ENCODE measurements around the gene ZC3H10. TPM values are rescaled to one million over a fixed set of nuclear protein-coding genes. Genes with fewer than 3 reads are reported as not detected.
A peak's percentile ranks its signal among the peaks of the same experiment; 100 is the strongest.

Gene ZC3H10
- polyA plus RNA-seq, 4 donors, result 6.5 to 7.4 (median 7.2) TPM

DNA sequence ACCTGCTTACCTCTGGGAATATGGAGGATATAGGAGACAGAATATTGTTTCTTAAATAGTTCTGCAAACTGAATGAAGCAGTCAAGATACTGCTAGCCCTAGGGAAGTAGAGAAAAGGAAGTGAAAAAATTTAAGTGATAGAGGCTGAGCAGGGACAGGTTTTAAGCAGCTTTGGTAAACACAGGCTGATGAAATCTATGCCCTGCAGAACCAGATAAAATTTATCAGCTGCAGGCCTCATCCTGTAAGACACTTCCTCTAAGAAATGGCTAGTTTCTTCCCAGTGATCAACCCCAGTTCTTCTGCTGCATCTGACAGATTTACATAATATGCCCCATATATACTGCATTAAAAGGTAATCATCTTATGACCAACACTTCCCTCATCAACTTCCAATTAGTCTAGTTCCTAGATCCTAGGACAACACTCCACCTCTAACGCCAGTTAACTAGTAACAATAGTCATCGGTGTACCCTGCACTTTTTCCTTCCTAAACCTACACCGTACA lies 8.7 kb downstream of the ZC3H10 start:
- DNase-seq (ENCODE audit: low read depth in 4 of 4, low spot score in 3 of 4), result no peak

DNA sequence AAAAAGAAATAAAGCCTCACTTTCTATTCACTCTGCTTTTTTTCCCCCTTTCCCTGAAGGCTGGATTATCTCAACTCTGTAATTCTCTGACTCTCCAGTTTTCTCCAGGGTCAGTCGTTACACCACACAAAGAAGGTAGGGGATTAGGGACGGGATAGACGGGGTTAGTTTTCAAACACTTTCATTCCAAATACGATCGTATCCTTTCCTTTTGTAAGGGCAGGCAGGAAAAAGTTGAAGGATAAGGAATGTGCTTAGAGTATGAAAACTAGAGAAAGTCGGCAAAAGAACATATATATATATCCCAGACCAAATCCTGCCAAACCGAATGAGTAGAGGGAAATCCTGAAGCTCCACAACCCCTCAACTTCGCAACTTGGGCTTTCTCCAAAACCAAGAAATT lies 9.4 kb downstream of the ZC3H10 start:
- DNase-seq (ENCODE audit: low read depth in 4 of 4, low spot score in 3 of 4), result no peak

DNA sequence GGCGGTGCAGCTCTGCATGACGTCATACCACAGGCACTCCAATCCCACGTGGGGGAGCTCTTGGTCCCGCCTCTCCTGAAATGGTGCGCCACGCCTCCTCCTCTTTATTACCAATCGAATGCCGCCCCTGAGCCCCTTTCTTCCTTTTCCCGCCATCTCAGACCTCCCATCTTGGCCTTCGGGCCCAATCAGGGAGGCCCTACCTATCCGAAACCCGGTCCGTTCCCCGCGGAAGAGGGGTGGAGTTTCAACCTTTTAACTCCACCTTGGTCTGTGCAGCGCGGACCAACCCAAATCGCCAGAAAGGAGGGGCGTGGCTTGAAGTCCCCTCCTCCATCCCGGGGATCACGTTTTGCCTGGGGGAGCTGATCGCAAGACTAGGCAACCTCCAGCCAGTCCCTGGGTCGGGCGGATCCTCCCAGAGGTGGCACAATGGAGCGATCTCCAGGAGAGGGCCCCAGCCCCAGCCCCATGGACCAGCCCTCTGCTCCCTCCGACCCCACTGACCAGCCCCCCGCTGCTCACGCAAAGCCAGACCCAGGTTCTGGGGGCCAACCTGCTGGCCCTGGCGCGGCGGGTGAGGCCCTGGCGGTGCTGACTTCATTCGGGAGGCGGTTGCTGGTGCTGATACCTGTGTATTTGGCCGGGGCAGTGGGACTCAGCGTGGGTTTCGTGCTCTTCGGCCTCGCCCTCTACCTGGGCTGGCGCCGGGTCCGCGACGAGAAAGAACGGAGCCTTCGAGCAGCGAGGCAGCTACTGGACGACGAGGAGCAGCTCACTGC lies 10.0 kb downstream of the ZC3H10 start, which contains the start of gene ESYT1:
Gene ESYT1, plus strand, starts transcription at position 380 of the 782 bp plus-strand sequence. Its CDS starts 53 bp downstream, at position 433.
- peak; percentile 96 to 100 (median 99) for DNase-seq (ENCODE audit: low read depth in 4 of 4, low spot score in 3 of 4)

DNA sequence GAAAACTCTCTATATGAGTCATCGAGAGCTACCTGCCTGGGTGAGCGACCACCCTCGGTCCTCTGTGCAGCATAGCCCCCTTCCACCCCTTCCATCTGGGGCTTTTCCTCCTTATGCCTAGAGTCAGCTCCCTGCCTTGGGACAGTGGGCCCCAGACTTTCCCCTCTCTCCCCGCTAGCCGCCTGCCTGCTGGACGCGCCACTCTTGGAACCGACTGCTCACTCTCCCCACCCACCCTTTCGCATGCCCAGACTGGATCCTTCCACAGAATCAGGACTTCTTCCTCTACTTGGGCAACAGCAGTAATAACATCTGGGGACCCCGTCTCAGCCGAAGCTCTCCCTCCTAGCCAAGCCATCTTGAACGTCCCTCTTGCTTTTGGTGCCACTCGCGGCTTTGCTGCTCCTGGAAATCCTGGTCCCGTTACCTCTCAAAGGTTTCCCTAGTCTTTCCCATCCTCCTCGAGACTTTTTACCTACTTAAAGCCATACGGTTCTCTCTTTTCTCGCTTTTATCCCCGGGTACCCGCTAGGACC lies 10.7 kb downstream of the ZC3H10 start:
- no peak for DNase-seq (ENCODE audit: low read depth in 4 of 4, low spot score in 3 of 4)

DNA sequence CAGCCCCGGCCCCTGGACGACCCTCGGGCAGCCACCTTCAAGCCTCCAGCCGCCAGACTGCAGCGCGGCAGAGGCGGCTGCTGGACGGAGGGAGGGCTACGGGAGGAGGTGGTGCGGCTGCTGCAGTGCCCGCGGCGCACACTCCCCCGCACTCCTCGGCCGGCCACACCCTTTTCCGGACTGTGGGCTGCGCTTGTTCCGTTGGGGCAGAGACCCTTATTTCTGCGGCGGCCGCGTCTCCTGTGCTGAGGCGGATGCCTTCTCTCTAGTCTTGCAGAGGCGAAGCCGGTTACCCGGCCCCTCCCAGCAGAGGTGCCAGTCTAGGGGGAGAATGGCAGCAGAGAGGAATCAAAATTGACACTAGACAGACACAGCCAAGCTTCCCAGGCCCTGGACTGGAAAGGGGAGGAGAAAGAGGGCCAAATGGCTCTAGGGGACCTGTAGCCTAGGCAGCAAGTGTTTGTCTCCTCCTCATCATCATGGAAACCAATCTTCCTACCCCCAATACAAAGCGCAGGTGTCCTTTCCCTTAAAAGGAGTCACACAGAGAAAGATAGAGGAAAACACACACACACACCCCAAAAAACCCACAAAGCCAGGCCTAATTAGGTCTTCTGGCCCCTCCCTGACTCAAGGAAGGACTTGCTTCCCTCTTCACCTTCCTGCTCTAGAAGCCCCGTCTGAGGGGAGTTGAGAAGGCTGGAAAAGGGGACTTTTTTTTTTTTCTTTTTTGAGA lies 11.3 kb downstream of the ZC3H10 start:
- DNase-seq (ENCODE audit: low read depth in 4 of 4, low spot score in 3 of 4), result peak in 1 of 4 donors; percentile 28

DNA sequence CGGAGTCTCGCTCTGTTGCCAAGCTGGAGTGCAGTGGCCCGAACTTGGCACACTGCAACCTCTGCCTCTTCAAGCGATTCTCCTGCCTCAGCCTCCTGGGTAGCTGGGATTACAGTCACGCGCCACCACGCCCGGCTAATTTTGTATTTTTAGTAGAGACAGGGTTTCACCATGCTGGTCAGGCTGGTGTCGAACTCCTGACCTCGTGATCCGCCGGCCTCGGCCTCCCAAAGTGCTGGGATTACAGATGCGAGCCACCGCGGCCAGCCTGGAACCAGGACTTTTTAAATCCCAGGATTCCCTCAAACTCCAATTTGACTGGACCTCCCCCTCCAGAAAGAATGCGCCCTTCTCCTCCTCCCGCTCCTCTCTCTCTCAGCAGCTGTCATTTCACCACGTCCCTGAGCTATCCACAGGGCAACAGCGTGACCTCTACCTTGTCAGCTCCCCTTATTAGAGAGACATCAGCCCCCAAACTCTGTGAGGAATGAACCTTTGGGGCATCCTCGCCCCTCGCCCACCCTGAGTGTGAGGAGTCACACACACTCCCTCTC lies 12.0 kb downstream of the ZC3H10 start:
- no peak for DNase-seq (ENCODE audit: low read depth in 4 of 4, low spot score in 3 of 4)

DNA sequence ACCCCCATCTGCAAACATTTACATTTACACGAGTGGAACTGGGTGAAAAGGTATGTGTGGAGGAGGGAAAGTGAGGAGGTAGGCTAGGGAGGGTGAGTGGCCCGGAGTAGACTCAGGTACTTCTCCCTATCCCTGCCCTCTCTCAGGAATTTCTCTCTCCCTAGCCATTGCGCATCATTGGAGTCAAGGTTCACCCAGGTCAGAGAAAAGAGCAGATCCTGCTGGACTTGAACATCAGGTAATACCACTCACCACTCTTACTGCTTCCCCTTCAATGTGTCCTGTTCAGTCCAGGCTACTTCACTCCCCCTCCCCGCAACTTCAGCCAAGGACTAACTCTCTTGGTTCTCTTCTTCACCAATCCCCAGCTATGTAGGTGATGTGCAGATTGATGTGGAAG lies 12.8 kb downstream of the ZC3H10 start:
- no peak for DNase-seq (ENCODE audit: low read depth in 4 of 4, low spot score in 3 of 4)

DNA sequence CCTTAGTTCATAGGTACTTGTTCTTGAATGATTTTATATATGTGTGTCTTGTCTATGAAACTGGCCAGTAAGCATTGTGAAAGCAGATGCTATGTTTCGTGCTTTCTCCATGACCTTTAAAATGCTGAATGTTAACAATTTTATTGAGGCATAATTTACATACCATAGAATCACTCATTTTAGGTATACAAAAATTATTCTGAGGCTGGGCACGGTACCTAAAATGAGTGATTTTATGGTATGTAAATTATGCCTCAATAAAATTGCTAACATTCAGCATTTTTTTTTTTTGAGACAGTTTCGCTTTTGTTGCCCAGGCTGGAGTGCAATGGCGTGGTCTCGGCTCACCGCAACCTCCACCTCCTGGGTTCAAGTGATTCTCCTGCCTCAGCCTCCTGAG lies 16.8 kb downstream of the ZC3H10 start:
- DNase-seq (ENCODE audit: low read depth in 4 of 4, low spot score in 3 of 4), result no peak

DNA sequence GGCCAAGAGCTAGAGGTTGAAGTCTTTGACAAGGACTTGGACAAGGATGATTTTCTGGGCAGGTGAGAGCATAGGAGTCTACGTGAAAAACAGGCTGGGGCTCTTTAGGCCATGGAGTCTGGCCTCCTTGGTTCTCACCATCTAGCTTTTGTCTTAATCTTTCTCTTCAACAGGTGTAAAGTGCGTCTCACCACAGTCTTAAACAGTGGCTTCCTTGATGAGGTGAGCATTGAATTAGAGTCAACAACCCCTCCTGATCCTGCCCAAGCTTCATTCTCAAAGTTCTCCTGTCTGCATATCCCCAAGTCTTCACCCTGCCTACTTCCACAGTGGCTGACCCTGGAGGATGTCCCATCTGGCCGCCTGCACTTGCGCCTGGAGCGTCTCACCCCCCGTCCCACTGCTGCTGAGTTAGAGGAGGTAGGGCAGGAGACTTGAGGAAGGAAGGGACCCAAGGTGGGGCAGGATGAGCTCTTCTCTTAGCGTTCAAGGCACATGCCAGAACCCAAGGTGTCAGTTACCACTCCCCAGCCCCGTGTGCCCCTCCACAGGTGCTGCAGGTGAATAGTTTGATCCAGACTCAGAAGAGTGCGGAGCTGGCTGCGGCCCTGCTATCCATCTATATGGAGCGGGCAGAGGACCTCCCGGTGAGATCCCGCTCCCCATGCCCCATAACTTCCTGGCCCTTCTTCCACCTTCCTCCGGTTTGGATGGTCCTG lies 19.9 kb downstream of the ZC3H10 start:
- DNase-seq (ENCODE audit: low read depth in 4 of 4, low spot score in 3 of 4), result no peak

DNA sequence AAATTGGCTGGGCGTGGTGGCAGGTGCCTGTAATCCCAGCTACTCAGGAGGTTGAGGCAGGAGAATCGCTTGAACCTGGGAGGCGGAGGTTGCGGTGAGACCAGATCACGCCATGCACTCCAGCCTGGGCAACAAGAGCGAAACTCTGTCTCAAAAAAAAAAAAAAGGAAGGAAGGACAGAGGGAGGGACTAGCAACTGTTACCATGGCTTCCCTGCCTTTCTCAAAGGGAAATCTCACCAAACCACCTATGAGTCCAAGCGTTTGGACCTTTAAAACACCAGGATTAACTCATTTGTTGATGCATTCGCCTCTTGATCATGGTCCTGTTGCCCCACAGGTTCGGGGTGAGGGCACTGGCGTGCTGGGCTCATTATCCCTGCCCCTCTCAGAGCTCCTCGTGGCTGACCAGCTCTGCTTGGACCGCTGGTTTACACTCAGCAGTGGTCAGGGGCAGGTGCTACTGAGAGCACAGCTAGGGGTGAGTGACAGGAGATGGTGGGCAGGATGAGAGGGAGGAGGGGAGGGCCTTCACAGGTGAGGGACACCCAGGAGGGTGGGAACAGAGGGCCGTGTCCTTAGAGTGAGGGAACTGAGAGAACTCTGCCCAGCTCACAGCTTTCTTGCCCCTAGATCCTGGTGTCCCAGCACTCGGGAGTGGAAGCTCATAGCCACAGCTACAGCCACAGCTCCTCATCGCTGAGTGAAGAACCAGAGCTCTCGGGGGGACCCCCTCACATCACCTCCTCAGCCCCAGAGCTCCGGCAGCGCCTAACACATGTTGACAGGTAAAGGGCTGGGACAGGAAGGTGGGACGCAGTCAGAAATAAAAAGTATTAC lies 24.1 kb downstream of the ZC3H10 start:
- DNase-seq (ENCODE audit: low read depth in 4 of 4, low spot score in 3 of 4), result no peak

DNA sequence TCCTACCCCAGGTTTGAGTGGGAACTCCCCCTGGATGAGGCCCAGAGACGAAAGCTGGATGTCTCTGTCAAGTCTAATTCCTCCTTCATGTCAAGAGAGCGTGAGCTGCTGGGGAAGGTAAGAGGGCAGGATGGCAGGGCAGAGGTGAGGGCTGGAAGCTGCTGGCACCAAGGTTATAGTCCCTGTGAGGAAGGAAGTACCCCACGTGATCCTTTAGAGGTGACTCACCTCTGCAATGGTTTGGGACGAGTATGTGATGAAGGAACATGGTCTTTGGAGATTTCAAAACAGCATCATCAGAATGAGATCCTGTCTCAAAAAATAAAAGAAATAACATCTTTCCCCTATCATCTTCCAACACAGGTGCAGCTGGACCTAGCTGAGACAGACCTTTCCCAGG lies 25.2 kb downstream of the ZC3H10 start:
- no peak for DNase-seq (ENCODE audit: low read depth in 4 of 4, low spot score in 3 of 4)

DNA sequence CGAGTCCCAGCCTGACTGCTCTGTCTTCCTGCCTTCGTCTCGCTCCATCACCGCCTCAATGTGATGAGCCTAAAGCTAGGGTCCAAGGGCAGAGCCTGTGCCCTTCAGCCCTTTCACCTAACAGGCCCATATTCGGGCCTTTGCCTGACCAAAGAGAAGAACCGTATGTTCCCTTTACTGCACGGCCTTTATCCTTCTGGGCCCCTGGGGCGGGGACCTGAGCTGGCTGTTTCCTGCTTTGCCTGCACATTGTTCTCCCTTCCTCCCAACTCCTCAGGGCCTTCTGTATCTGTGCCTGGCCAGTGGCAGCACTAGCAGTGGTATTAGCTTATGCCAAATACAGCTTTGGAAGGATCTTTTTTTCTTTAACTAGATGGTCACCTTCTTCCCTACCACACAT lies 25.8 kb downstream of the ZC3H10 start:
- DNase-seq (ENCODE audit: low read depth in 4 of 4, low spot score in 3 of 4), result no peak

DNA sequence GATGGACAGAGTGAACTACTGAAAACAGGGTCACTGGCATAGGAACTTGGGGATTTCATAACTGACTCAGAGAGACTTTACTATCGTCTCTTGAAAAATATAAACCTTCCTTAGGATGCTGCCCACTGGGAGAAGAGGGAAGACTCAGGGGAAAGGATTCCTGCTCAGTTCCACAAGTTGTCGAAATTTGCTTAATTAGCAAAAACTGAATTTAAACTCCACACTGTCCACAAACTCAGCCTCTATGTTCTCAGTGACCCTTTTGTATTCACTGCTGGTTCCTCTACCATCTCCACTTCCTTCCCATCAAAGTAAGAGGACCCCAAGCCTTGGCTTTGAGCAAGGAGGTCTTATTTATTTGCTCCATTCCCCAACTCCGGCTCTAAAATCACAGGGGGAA lies 27.2 kb downstream of the ZC3H10 start:
- DNase-seq (ENCODE audit: low read depth in 4 of 4, low spot score in 3 of 4), result no peak

DNA sequence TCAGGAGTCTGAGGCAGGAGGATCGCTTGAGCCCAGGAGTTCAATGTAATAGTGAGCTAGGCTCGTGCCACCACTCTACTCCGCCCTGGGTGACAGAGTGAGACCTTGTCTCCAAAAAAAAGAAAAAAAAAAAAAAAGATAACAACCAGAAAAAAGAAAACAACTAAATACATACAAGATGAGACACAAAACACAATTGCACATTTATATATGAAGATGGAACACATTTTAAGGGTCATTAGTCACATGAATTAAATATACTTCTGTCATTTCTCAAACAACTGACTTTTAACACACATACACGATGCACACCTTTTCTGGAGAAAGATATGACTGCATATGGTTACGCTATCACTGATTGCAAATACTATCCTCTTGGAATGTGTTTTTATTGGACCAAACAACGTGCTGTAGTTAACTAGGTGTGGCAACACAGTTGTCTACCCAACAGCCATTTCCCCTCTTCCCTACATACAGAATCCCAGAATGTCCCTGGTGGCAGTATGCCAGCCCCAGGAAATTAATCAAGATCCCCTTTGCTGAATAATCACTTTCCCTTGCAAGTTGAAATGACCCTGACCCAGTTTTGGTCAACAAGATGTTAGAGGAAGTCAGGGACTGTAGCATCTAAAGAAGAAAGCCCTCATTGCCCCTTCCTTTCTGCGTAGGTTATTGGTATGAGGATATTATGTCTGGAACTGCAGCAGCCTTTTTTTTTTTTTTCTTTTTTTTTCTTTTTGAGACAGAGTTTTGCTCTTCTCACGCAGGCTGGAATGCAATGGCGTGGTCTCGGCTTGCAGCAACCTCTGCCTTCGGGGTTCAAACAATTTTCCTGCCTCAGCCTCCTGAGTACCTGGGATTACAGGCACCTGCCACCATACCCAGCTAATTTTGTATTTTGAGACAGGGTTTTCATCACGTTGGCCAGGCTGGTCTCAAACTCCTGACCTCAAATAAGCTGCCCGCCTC lies 28.7 kb downstream of the ZC3H10 start:
- no peak for DNase-seq (ENCODE audit: low read depth in 4 of 4, low spot score in 3 of 4)

DNA sequence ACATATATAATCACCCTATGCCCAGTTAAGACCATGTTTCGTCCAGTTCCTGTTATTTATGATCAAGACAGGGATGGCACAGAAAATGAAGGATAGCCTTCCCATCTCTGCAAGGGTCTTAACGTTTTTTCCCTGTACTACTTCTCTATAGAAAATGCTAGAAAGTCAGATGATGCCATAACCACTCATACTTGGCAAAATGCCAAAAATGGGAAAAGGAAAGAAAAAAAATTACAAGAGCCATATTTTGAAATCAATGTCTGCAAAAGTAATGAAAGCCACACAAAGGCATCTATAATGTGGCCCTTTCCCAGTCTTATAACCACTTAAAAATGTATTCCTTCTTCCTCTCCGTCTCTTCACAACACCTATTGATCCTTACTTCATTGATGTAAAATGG lies 32.5 kb downstream of the ZC3H10 start:
- DNase-seq (ENCODE audit: low read depth in 4 of 4, low spot score in 3 of 4), result no peak

DNA sequence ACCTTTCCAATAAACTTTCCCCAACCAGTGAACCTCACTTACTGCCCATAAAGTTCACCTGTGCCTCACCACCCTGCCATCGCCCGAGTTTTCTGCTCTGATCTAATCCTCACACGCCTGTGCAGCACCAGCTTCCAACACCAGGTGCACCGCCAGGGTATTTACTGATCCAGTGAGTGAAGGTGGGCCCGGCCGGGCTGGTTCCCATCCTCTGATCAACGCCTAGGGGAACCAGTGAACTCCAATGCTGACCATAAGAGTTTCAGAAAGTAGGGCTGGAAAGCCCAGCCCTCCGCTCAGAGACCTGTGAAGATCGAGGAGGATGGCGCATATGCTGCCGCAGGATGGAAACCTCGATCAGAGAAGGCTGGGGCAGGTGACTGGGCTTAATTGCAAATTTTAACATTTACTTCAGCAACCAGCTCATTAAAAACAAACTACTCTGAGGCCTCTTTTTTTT lies 33.6 kb downstream of the ZC3H10 start:
- DNase-seq (ENCODE audit: low read depth in 4 of 4, low spot score in 3 of 4), result peak in 3 of 4 donors; percentile 27 to 38 (median 33)

DNA sequence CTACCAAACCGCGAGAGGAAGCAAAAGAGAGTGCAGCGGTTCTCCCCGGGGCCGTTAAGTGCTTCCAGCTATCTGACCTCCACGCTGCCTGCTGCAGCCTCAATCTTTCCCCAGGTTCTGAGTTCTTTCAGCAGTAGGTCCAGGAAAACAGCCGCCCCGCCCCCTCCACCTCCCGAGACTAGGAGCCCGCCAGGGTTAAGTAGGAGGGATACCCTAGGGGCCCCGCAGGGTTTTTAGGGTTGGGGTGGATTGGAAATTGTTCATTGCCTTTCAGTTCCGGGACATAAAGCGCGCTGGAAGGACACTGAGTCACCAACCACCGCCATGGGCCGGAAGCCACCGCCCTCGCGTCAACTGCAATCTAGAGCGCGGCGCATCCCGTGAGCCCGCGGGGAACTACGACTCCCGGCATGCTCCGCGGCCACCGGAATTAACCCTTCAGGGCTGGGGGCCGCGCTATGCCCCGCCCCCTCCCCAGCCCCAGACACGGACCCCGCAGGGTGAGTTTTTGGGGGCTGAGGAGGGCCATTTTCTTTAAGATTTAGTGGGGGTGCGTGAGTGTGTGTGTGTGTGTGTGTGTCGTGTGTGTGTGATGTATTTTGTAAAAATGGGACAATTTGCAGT lies 34.2 kb downstream of the ZC3H10 start, which contains the start of gene MYL6B:
Gene MYL6B, plus strand, starts transcription at position 456 of the 624 bp plus-strand sequence. CDS start 1,332 bp downstream, outside the sequence.
- peak; percentile 82 to 87 (median 86) for DNase-seq (ENCODE audit: low read depth in 4 of 4, low spot score in 3 of 4)

Data from right renal pelvis (tissue), 4 donors.